MM.1S (cell line): ENCODE measurements around the gene AKAP8L.

Source experiments
- DNase-seq: peaks from one replicate; pipeline ENCODE4 v3.0.0-alpha.2; 2015
- H2AFZ ChIP-seq: fragments of 300-600 bp; sonication (generic); 2 replicates; pipeline ENCODE4 v1.6.0; 2016; ENCODE audit warnings: antibody characterized with exemption, low read length
- H3F3A ChIP-seq: fragments of 300-600 bp; sonication (generic); 2 replicates; pipeline ENCODE4 v1.6.1; 2016; ENCODE audit warnings: mild to moderate bottlenecking, antibody characterized with exemption, low read length, moderate library complexity, mixed read lengths; ENCODE audit not compliant: insufficient read depth
- H3K27ac ChIP-seq: fragments of 300-600 bp; sonication (generic); 2 replicates; pipeline ENCODE4 v1.5.1; 2016; ENCODE audit warnings: mild to moderate bottlenecking, low read length
- H3K27me3 ChIP-seq: fragments of 300-600 bp; sonication (generic); replicated peaks from 2 replicates; pipeline ENCODE4 v1.6.0; 2016; ENCODE audit warnings: low read length; ENCODE audit not compliant: insufficient read depth
- H3K36me3 ChIP-seq: fragments of 300-600 bp; sonication (generic); replicated peaks from 2 replicates; pipeline ENCODE4 v1.6.1; 2016; ENCODE audit warnings: mild to moderate bottlenecking, low read length, mixed read lengths; ENCODE audit not compliant: insufficient read depth
- H3K4me1 ChIP-seq: fragments of 300-600 bp; sonication (generic); 2 replicates; pipeline ENCODE4 v1.6.1; 2016; ENCODE audit warnings: low read length, mixed read lengths
- H3K4me2 ChIP-seq: fragments of 300-600 bp; sonication (generic); 2 replicates; pipeline ENCODE4 v1.6.0; 2016; ENCODE audit warnings: low read depth, low read length
- H3K4me3 ChIP-seq: fragments of 300-600 bp; sonication (generic); 2 replicates; pipeline ENCODE4 v1.5.1; 2016; ENCODE audit warnings: low read length, mixed read lengths
- H3K79me2 ChIP-seq: fragments of 300-600 bp; sonication (generic); 2 replicates; pipeline ENCODE4 v1.6.1; 2016; ENCODE audit warnings: mixed run types, low read length, mixed read lengths
- H3K9ac ChIP-seq: fragments of 300-600 bp; sonication (generic); 2 replicates; pipeline ENCODE4 v1.6.1; 2016; ENCODE audit warnings: low read length, mixed read lengths
- H3K9me2 ChIP-seq: fragments of 300-600 bp; sonication (generic); replicated peaks from 2 replicates; pipeline ENCODE4 v1.6.1; 2016; ENCODE audit warnings: mild to moderate bottlenecking, low read length, mixed read lengths; ENCODE audit not compliant: insufficient read depth
- H3K9me3 ChIP-seq: fragments of 300-600 bp; sonication (generic); replicated peaks from 2 replicates; pipeline ENCODE4 v1.6.1; 2016; ENCODE audit warnings: mild to moderate bottlenecking, low read length, mixed read lengths; ENCODE audit not compliant: insufficient read depth
- H4K20me1 ChIP-seq: fragments of 300-600 bp; sonication (generic); 2 replicates; pipeline ENCODE4 v1.6.1; 2016; ENCODE audit warnings: mild to moderate bottlenecking, low read length, moderate library complexity, mixed read lengths; ENCODE audit not compliant: insufficient read depth
- CTCF ChIP-seq: fragments of 300-600 bp; sonication (generic); IDR thresholded peaks from 2 replicates; pipeline ENCODE4 v1.5.1; 2016; ENCODE audit warnings: antibody characterized with exemption, low read length, mixed read lengths
- EZH2 ChIP-seq: fragments of 300-600 bp; sonication (generic); optimal IDR thresholded peaks from 2 replicates; pipeline ENCODE3; 2017; ENCODE audit warnings: low read depth, mild to moderate bottlenecking, antibody characterized with exemption, low read length, mixed read lengths
- EZH2phosphoT487 ChIP-seq: fragments of 300-600 bp; sonication (generic); IDR thresholded peaks from 2 replicates; pipeline ENCODE4 v1.6.1; 2018; ENCODE audit warnings: antibody characterized with exemption, low read length

Gene AKAP8L

GRCh38 chr19:15429825-15430467, 11.2 kb upstream of the AKAP8L start:
- H3K9ac ChIP-seq, result no peak overlapping the region
- no peak for DNase-seq
- H3K9me2 ChIP-seq, result no peaks in the 10 kb centered on the region
- peaks cover 46% of the 10 kb centered on the region for H3K79me2 ChIP-seq
- no peaks in the 10 kb centered on the region for H3K27me3 ChIP-seq
- H2AFZ ChIP-seq, result no peak overlapping the region
- H3F3A ChIP-seq, result peaks cover 4% of the 10 kb centered on the region; the same call in 1 of the 2 replicates
- H3K4me3 ChIP-seq, result no peak overlapping the region
- H3K27ac ChIP-seq, result no peak overlapping the region
- TF ChIP-seq EZH2phosphoT487 (no peak), CTCF (no peak), EZH2 (no peak)
- H3K4me1 ChIP-seq, result peaks cover 14% of the 10 kb centered on the region
- no peak overlapping the region for H3K4me2 ChIP-seq
- no peaks in the 10 kb centered on the region for H4K20me1 ChIP-seq
- peaks cover 4% of the 10 kb centered on the region; the same call in 1 of the 2 replicates for H3K36me3 ChIP-seq
- H3K9me3 ChIP-seq, result no peaks in the 10 kb centered on the region

- Histone ChIP-seq H3K79me2 (peaks cover 46% of the 10 kb centered on the region), H4K20me1 (no peaks in the 10 kb centered on the region), H3K4me3 (no peak overlapping the region), H3K9me3 (no peaks in the 10 kb centered on the region), H3K36me3 (peaks cover 4% of the 10 kb centered on the region; the same call in 1 of the 2 replicates), H3K9me2 (no peaks in the 10 kb centered on the region), H3K27ac (no peak overlapping the region), H3F3A (peaks cover 4% of the 10 kb centered on the region; the same call in 1 of the 2 replicates), H3K9ac (no peak overlapping the region), H3K27me3 (no peaks in the 10 kb centered on the region), H3K4me2 (no peak overlapping the region), H2AFZ (no peak overlapping the region), H3K4me1 (peaks cover 14% of the 10 kb centered on the region)
- no peak for DNase-seq
- TF ChIP-seq CTCF (no peak), EZH2phosphoT487 (no peak), EZH2 (no peak)
These were observed 10.4 kb upstream of the AKAP8L start for GRCh38 chr19:15428956-15429824.

- Histone ChIP-seq H3K4me1 (peaks cover 12% of the 10 kb centered on the region), H3K9me2 (no peaks in the 10 kb centered on the region), H3K36me3 (peaks cover 8% of the 10 kb centered on the region; the same call in 1 of the 2 replicates), H3K27me3 (no peaks in the 10 kb centered on the region), H3K4me2 (no peak overlapping the region), H3F3A (no peaks in the 10 kb centered on the region; the same call in 1 of the 2 replicates), H3K4me3 (no peak overlapping the region), H2AFZ (no peak overlapping the region), H3K9ac (no peak overlapping the region), H3K9me3 (no peaks in the 10 kb centered on the region), H4K20me1 (no peaks in the 10 kb centered on the region), H3K27ac (no peak overlapping the region), H3K79me2 (peaks cover 46% of the 10 kb centered on the region)
- TF ChIP-seq EZH2phosphoT487 (no peak), EZH2 (no peak), CTCF (no peak)
- no peak for DNase-seq
These were observed 9.2 kb upstream of the AKAP8L start for GRCh38 chr19:15427991-15428471.
